GM12872 (cell line): ENCODE measurements around the gene PRXL2B.

Experiments used
- CTCF ChIP-seq: IDR thresholded peaks from 3 replicates; pipeline ENCODE4 v1.5.1; 2011; ENCODE audit warnings: low read depth, mild to moderate bottlenecking, low read length, moderate library complexity; ENCODE audit not compliant: insufficient read depth

PRXL2B gene

GRCh38 chr1:2547210-2548067 is 39.1 kb upstream of the PRXL2B start:
- TF ChIP-seq CTCF: no peak

GRCh38 chr1:2548068-2548589 is 38.4 kb upstream of the PRXL2B start:
- peak; percentile 94 for TF ChIP-seq CTCF

GRCh38 chr1:2552189-2552588 is 34.4 kb upstream of the PRXL2B start:
- no peak for TF ChIP-seq CTCF

DNA sequence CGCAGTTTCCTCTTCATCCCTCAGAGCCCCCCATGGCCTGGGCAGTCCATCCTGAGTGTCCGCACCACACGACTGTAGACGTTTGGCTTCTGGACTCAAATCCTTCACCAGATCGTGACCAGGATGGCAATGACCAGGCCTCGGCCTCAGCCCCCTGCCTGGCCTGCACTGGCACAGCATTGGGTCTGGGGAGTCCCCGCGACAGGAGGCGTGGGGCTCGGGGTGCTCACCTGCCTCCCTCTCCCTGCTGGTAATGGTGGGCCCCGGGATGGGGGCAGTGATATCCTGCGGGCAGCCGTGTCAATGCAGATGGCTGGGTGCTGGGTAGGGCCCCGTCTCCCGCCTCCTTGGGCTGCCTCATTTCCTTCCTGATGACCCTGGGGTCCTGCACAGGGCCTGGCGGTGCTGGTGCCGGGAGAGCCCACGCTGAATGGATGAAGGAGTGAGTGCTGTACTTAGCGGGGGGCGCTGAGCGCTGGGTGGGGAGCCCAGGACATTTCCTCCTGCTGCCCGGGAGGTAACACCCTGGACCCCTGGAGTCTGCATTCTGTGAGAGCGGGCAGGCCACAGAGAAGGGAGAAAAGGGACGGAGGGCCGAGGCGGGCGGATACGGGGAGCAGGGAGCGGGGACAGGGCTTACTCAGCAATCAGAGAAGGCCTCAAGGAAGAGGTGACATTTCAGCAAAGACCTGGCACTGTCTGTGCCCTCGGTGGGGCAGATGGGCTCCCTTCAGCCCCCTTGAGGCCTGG is 32.5 kb upstream of the PRXL2B start:
- no peak for TF ChIP-seq CTCF

GRCh38 chr1:2554621-2555387 is 31.8 kb upstream of the PRXL2B start:
- TF ChIP-seq CTCF: peak; percentile 83

- no peak for TF ChIP-seq CTCF
Measured at GRCh38 chr1:2555634-2556276, 30.8 kb upstream of the PRXL2B start.
